ENCODE data around the gene SLC25A6. TPM values are rescaled to one million over a fixed set of nuclear protein-coding genes. Genes with fewer than 3 reads are reported as not detected.

The SLC25A6 gene
- total and polyA plus RNA-seq, 2 donors from 2014 or later: 357 to 654 TPM

DNA sequence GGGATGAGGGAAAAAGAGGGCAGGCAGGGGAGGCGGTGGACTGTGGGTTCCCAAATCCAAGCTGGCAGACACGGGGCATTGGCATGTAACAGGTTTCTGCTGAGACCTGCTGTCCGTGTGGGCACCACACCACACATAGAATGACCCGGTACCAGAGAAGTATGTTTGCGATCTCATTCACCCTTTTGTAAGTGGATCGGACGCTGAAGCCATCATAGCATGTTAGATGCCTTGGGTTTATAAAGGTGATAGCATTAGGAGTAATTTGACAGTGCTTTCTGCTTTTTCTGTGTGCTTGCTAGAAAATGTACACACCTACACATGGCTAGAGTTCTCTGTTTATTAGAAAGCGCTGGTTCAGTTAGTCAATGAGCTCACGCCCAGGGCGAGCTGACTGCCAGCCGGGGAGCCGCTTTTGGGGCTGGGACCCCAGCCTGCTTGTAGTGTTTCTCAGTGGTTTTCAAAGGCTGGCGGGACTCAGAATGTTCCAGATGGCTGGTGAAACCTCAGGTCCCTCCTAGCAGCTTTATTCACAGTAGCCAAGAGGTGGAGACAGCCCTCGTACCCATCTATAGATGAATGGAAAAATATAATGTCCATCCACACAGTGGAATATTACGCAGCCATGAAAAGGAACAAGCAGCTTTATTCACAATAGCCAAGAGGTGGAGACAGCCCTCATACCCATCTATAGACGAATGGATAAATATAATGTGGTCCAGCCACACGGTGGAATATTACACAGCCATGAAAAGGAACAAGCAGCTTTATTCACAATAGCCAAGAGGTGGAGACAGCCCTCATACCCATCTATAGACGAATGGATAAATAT lies 54.7 kb downstream of the SLC25A6 start:
- DNase-seq (peak in 1 of 5 donors; percentile 30), FAIRE-seq (no peak)
- H3K36me3 ChIP-seq (ENCODE audit: control insufficient read depth in 2 of 3, insufficient read depth in 3 of 3, low read length in 3 of 3): no peaks in the 10 kb centered on the region
- H3K4me3 ChIP-seq (ENCODE audit: low read length in 3 of 3): peak overlapping the region; percentile 33 to 64 (median 55)
- H3K27me3 ChIP-seq (ENCODE audit: control insufficient read depth, insufficient read depth, low read length): no peaks in the 10 kb centered on the region
- H3K9me3 ChIP-seq (ENCODE audit: control insufficient read depth in 2 of 3, insufficient read depth in 1 of 3, low read length in 3 of 3): no peaks in the 10 kb centered on the region
- H3K27ac ChIP-seq (ENCODE audit: low read depth in 2 of 2, low read length in 2 of 2): peak overlapping the region; percentile 33 to 45
- peaks cover 0 to 3% (median 0%) of the 10 kb centered on the region in 3 donors for H3K4me1 ChIP-seq (ENCODE audit: control insufficient read depth in 2 of 3, insufficient read depth in 2 of 3, low read depth in 1 of 3, low read length in 3 of 3)
- TF ChIP-seq, protein P1, sequence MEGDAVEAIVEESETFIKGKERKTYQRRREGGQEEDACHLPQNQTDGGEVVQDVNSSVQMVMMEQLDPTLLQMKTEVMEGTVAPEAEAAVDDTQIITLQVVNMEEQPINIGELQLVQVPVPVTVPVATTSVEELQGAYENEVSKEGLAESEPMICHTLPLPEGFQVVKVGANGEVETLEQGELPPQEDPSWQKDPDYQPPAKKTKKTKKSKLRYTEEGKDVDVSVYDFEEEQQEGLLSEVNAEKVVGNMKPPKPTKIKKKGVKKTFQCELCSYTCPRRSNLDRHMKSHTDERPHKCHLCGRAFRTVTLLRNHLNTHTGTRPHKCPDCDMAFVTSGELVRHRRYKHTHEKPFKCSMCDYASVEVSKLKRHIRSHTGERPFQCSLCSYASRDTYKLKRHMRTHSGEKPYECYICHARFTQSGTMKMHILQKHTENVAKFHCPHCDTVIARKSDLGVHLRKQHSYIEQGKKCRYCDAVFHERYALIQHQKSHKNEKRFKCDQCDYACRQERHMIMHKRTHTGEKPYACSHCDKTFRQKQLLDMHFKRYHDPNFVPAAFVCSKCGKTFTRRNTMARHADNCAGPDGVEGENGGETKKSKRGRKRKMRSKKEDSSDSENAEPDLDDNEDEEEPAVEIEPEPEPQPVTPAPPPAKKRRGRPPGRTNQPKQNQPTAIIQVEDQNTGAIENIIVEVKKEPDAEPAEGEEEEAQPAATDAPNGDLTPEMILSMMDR (IDR thresholded peaks at IDR 0.05; ENCODE audit: borderline replicate concordance, extremely low read depth, insufficient read depth): no peak
- peak overlapping the region in 2 of 3 donors; percentile 27 to 82 for H3K9ac ChIP-seq (ENCODE audit: low read length in 3 of 3)
- intact Hi-C loops (cut with DNase I): no loop called here

DNA sequence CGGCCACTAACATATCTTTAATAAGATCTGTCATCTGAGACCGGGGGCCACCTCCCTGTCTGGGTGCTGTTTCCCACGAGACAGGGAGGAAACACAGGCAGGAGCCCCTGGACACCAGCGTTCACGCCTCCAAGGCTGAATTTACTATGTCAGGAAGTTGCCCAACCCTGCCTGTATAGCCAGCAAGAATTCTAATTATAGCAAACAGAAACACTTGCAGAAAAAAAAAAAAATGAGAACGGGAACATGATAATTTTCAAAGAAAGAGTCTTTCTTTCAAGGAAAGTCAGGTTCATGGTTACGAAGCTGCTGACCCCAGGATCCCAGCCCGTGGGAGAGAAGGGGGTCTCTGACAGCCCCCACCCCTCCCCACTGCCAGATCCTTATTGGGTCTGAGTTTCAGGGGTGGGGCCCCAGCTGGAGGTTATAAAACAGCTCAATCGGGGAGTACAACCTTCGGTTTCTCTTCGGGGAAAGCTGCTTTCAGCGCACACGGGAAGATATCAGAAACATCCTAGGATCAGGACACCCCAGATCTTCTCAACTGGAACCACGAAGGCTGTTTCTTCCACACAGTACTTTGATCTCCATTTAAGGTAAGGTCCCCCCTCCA lies 55.5 kb downstream of the SLC25A6 start, which contains the start of gene IL3RA:
TSS of gene IL3RA (plus strand) at position 455 of the 613 bp plus-strand sequence. CDS start 4,981 bp downstream, outside the sequence.
- H3K9ac ChIP-seq (ENCODE audit: low read length in 3 of 3): peak within 1 kb of the TSS in 2 of 3 donors; percentile 27 to 82
- H3K27me3 ChIP-seq (ENCODE audit: control insufficient read depth, insufficient read depth, low read length): no peaks in the 10 kb centered on the region
- peaks cover 0 to 3% (median 0%) of the 10 kb centered on the region in 3 donors for H3K4me1 ChIP-seq (ENCODE audit: control insufficient read depth in 2 of 3, insufficient read depth in 2 of 3, low read depth in 1 of 3, low read length in 3 of 3)
- TF ChIP-seq, protein P1 (IDR thresholded peaks at IDR 0.05; ENCODE audit: borderline replicate concordance, extremely low read depth, insufficient read depth): no peak
- H3K4me3 ChIP-seq (ENCODE audit: low read length in 3 of 3): peak within 1 kb of the TSS; percentile 33 to 64 (median 55)
- intact Hi-C loops (cut with DNase I): no loop called here
- FAIRE-seq (no peak), DNase-seq (peak; percentile 12 to 65 (median 48))
- H3K36me3 ChIP-seq (ENCODE audit: control insufficient read depth in 2 of 3, insufficient read depth in 3 of 3, low read length in 3 of 3): no peaks in the 10 kb centered on the region
- H3K9me3 ChIP-seq (ENCODE audit: control insufficient read depth in 2 of 3, insufficient read depth in 1 of 3, low read length in 3 of 3): no peaks in the 10 kb centered on the region
- H3K27ac ChIP-seq (ENCODE audit: low read depth in 2 of 2, low read length in 2 of 2): peak within 1 kb of the TSS; percentile 33 to 45

Other genes starting within 250 kb of the SLC25A6 start
- 1.6 TPM for gene CRLF2, start 179.5 kb downstream of the SLC25A6 start, total RNA-seq
- gene CRLF2, start 179.5 kb downstream of the SLC25A6 start, polyA plus RNA-seq (ENCODE audit: insufficient read depth, low read depth, low replicate concordance): not detected
- 15.5 TPM for gene CSF2RA, start 123.3 kb downstream of the SLC25A6 start, total RNA-seq
- 1.9 TPM for gene CSF2RA, start 123.3 kb downstream of the SLC25A6 start, polyA plus RNA-seq (ENCODE audit: insufficient read depth, low read depth, low replicate concordance)
- 4.6 TPM for gene IL3RA, start 55.3 kb downstream of the SLC25A6 start, total RNA-seq
- 10.2 TPM for gene IL3RA, start 55.3 kb downstream of the SLC25A6 start, polyA plus RNA-seq (ENCODE audit: insufficient read depth, low read depth, low replicate concordance)
- gene ASMTL, start 60.8 kb upstream of the SLC25A6 start, total RNA-seq: 33.3 TPM
- gene ASMTL, start 60.8 kb upstream of the SLC25A6 start, polyA plus RNA-seq (ENCODE audit: insufficient read depth, low read depth, low replicate concordance): 29.9 TPM
- 6.6 TPM for gene P2RY8, start 145.1 kb upstream of the SLC25A6 start, total RNA-seq
- 1.4 TPM for gene P2RY8, start 145.1 kb upstream of the SLC25A6 start, polyA plus RNA-seq (ENCODE audit: insufficient read depth, low read depth, low replicate concordance)
- gene AKAP17A, start 199.5 kb upstream of the SLC25A6 start, total RNA-seq: 45.1 TPM
- 19.6 TPM for gene AKAP17A, start 199.5 kb upstream of the SLC25A6 start, polyA plus RNA-seq (ENCODE audit: insufficient read depth, low read depth, low replicate concordance)
- gene ASMT, start 222.9 kb upstream of the SLC25A6 start, total RNA-seq: 0.22 TPM
- gene ASMT, start 222.9 kb upstream of the SLC25A6 start, polyA plus RNA-seq (ENCODE audit: insufficient read depth, low read depth, low replicate concordance): not detected

Data from kidney (tissue), 14 donors.